HepG2 (cell line): ENCODE data around the gene TTLL13. TPM values are rescaled to one million over a fixed set of nuclear protein-coding genes. Genes with fewer than 3 reads are reported as not detected.

ENCODE experiments used
- AGO1 ChIP-seq: fragments of 200-400 bp; formaldehyde crosslinking; IDR thresholded peaks from 2 replicates; pipeline ENCODE4 v1.6.1; 2017; ENCODE audit warnings: mild to moderate bottlenecking, low read depth, low read length, moderate library complexity; ENCODE audit not compliant: poor library complexity, severe bottlenecking
- E2F5 ChIP-seq: sonication (generic); formaldehyde crosslinking; conservative IDR thresholded peaks from 2 replicates; pipeline ENCODE4 v1.4.0; 2020; ENCODE audit warnings: missing genetic modification reagents
- EP300 ChIP-seq, 3 experiments: sonication (generic) in 1 of 3; formaldehyde crosslinking in 1 of 3; IDR thresholded peaks; 2 replicates each; pipeline versions ENCODE4 v1.5.1 to v1.6.1; 2011 to 2020; ENCODE audit warnings: low read depth in 2 of 3, low read length in 2 of 3, borderline replicate concordance in 1 of 3, improper control_type of control experiment in 1 of 3, mild to moderate bottlenecking in 1 of 3, missing genetic modification reagents in 1 of 3, moderate library complexity in 1 of 3
- ETV6 ChIP-seq: sonication (generic); formaldehyde crosslinking; conservative IDR thresholded peaks from 2 replicates; pipeline ENCODE4 v1.4.0; 2020; ENCODE audit warnings: missing genetic modification reagents
- FOXA1 ChIP-seq, 2 experiments: fragments of 450-650 bp in 1 of 2; sonication (generic) in 1 of 2; formaldehyde crosslinking in 1 of 2; IDR thresholded peaks; 2 replicates each; pipeline versions ENCODE4 v1.4.0 to v1.6.1; 2016 to 2020; ENCODE audit warnings: missing genetic modification reagents in 1 of 2
- GFI1 ChIP-seq: sonication (generic); formaldehyde crosslinking; IDR thresholded peaks from 2 replicates; pipeline ENCODE4 v1.5.0; 2020; ENCODE audit warnings: missing genetic modification reagents, mild to moderate bottlenecking, borderline replicate concordance
- HMGXB4 ChIP-seq, 2 experiments: sonication (generic) in 1 of 2; formaldehyde crosslinking in 1 of 2; IDR thresholded peaks; 2 replicates each; pipeline versions ENCODE4 v1.4.0 to v1.6.1; 2018 to 2020; ENCODE audit warnings: missing genetic modification reagents in 2 of 2, borderline replicate concordance in 1 of 2, low read depth in 1 of 2, mild to moderate bottlenecking in 1 of 2, missing biosample characterization in 1 of 2
- KDM2A ChIP-seq: sonication (generic); formaldehyde crosslinking; IDR thresholded peaks from 2 replicates; pipeline ENCODE4 v1.4.0; 2020; ENCODE audit warnings: low read depth, missing genetic modification reagents, borderline replicate concordance
- MZF1 ChIP-seq: sonication (generic); formaldehyde crosslinking; IDR thresholded peaks from 2 replicates; pipeline ENCODE4 v1.8.1; 2023; ENCODE audit warnings: mild to moderate bottlenecking, missing genetic modification reagents, borderline replicate concordance
- NFE2L2 ChIP-seq: fragments of 150-350 bp; IDR thresholded peaks from 2 replicates; pipeline ENCODE4 v1.6.1; 2014; ENCODE audit warnings: low read length
- NR2F1 ChIP-seq, 2 experiments: fragments of 450-650 bp in 1 of 2; formaldehyde crosslinking in 1 of 2; IDR thresholded peaks; 2 replicates each; pipeline versions ENCODE4 v1.5.0 to v1.6.1; 2016 to 2020; ENCODE audit warnings: mild to moderate bottlenecking in 1 of 2, missing compliant biosample characterization in 1 of 2, missing genetic modification reagents in 1 of 2, moderate library complexity in 1 of 2
- ZBTB21 ChIP-seq: sonication (generic); formaldehyde crosslinking; IDR thresholded peaks from 2 replicates; pipeline ENCODE4 v1.4.0; 2020; ENCODE audit warnings: missing genetic modification reagents
- ZBTB49 ChIP-seq: sonication (generic); formaldehyde crosslinking; IDR thresholded peaks from 2 replicates; pipeline ENCODE4 v1.4.0; 2020; ENCODE audit warnings: missing genetic modification reagents, borderline replicate concordance
- ZNF737 ChIP-seq: sonication (generic); formaldehyde crosslinking; IDR thresholded peaks from 2 replicates; pipeline ENCODE4 v1.5.0; 2020; ENCODE audit warnings: missing genetic modification reagents, mild to moderate bottlenecking, borderline replicate concordance
- ZSCAN31 ChIP-seq: sonication (generic); formaldehyde crosslinking; IDR thresholded peaks from 2 replicates; pipeline ENCODE4 v1.5.0; 2020; ENCODE audit warnings: low read depth, mild to moderate bottlenecking, missing genetic modification reagents
- ZSCAN9 ChIP-seq: IDR thresholded peaks from 2 replicates; pipeline ENCODE4 v1.6.1; 2016; ENCODE audit warnings: borderline replicate concordance
- polyA plus RNA-seq, 8 experiments: library from polyadenylated mRNA; depleted of rRNA in 3 of 8; stranded (reverse) in 7 of 8; unstranded in 1 of 8; fragments of >200 nt; fragmentation: Illumina TruSeq in 4 of 8; extraction: Trizol in 4 of 8; gene quantifications; 2 replicates each; pipeline versions ENCODE4 v1.2.1 to v1.2.3, GENCODE V29; 2011 to 2016; ENCODE audit warnings: low read depth in 4 of 8, missing spikeins in 1 of 8, mixed read lengths in 1 of 8; ENCODE audit not compliant: insufficient read depth in 1 of 8
- total RNA-seq, 5 experiments: library from RNA; depleted of rRNA; stranded (reverse); fragments of >200 nt; fragmentation: Illumina TruSeq; extraction: Trizol; gene quantifications; 2 replicates each; pipeline ENCODE4 v1.2.3, GENCODE V29; 2016; ENCODE audit warnings: low read depth in 1 of 5
- TF ChIP-seq, protein P1 (sequence below): sonication (generic); formaldehyde crosslinking; IDR thresholded peaks from 2 replicates; pipeline ENCODE4 v1.5.0; 2020; ENCODE audit warnings: mild to moderate bottlenecking, missing genetic modification reagents, borderline replicate concordance

The TTLL13 gene
- total and polyA plus RNA-seq, 2 of the 13 experiments (the other 11 are each of a cell fraction or from before 2014, with no cell fraction given) = 0.07 to 0.29 TPM

DNA sequence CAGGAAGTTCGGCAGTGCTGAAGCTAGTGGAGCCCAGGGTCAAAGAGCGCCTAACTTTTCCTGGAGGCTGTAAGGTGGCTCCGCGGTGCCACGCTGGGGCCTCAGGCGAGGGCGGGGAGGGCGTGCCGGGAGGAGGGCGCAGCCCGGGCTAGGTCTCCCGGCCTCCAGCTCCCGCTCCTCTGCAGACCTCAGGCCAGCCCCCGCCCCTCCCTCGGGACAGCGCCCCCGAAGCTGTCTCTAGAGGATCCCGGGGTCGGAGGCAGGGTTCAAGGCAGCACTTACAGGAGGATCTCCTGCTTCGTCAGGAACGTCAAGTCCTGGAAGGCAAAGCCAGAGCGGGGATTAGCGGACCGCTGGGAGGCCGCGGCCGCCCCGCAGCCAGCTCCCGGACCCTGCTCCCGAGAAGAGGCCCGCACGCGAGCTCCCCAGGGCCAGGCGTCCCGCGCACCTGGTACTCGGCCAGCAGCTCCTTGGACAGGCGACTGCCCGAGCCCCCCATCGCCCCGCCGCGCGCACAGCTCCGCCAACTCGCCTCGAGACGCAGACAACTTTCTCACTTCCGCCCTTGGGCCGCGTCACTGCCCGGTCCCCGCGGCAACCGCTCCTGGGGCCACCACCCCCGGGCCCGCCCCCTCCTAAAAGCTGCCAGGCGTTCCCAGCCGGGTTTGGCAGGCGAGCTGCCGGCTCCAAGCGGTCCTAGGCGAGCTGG is 15.8 kb upstream of the TTLL13 start, which contains the start of gene CIB1 (continued):
- TF ChIP-seq NFE2L2 (no peak), AGO1 (peak; percentile 26), MZF1 (CRISPR knock-in tag) (no peak), ZSCAN9 (CRISPR knock-in tag) (peak; percentile 8; the same call in 1 of the 2 replicates), EP300 (IDR thresholded peaks at IDR 0.05; ENCODE audit: low read depth in 2 of 2, low read length in 2 of 2) (peak in 1 of 2 experiments; percentile 9; a peak in 1 of 4 replicates), EP300 (CRISPR knock-in tag; IDR thresholded peaks at IDR 0.05; ENCODE audit: borderline replicate concordance) (peak; percentile 35; the same call in 1 of the 2 replicates), ZBTB21 (CRISPR knock-in tag) (no peak), ZSCAN31 (CRISPR knock-in tag) (peak; percentile 82), E2F5 (CRISPR knock-in tag) (no peak), FOXA1 (IDR thresholded peaks at IDR 0.05) (no peak), FOXA1 (CRISPR knock-in tag; IDR thresholded peaks at IDR 0.05) (no peak), NR2F1 (CRISPR knock-in tag; IDR thresholded peaks at IDR 0.05) (0 out of 4 replicates have a peak, but pooled peaks of 1 of the 2 experiments have one; percentile 8), KDM2A (peak; percentile 63; the same call in 1 of the 2 replicates), ZNF737 (no peak), ETV6 (CRISPR knock-in tag) (no peak; the same call in 1 of the 2 replicates), ZBTB49 (CRISPR knock-in tag) (no peak), HMGXB4 (CRISPR knock-in tag; IDR thresholded peaks at IDR 0.05; ENCODE audit: borderline replicate concordance in 1 of 2, low read depth in 1 of 2) (peak; percentile 57 to 85; a peak in 3 of 4 replicates), GFI1 (CRISPR knock-in tag) (peak; percentile 22; the same call in 1 of the 2 replicates)
- TF ChIP-seq, protein P1, sequence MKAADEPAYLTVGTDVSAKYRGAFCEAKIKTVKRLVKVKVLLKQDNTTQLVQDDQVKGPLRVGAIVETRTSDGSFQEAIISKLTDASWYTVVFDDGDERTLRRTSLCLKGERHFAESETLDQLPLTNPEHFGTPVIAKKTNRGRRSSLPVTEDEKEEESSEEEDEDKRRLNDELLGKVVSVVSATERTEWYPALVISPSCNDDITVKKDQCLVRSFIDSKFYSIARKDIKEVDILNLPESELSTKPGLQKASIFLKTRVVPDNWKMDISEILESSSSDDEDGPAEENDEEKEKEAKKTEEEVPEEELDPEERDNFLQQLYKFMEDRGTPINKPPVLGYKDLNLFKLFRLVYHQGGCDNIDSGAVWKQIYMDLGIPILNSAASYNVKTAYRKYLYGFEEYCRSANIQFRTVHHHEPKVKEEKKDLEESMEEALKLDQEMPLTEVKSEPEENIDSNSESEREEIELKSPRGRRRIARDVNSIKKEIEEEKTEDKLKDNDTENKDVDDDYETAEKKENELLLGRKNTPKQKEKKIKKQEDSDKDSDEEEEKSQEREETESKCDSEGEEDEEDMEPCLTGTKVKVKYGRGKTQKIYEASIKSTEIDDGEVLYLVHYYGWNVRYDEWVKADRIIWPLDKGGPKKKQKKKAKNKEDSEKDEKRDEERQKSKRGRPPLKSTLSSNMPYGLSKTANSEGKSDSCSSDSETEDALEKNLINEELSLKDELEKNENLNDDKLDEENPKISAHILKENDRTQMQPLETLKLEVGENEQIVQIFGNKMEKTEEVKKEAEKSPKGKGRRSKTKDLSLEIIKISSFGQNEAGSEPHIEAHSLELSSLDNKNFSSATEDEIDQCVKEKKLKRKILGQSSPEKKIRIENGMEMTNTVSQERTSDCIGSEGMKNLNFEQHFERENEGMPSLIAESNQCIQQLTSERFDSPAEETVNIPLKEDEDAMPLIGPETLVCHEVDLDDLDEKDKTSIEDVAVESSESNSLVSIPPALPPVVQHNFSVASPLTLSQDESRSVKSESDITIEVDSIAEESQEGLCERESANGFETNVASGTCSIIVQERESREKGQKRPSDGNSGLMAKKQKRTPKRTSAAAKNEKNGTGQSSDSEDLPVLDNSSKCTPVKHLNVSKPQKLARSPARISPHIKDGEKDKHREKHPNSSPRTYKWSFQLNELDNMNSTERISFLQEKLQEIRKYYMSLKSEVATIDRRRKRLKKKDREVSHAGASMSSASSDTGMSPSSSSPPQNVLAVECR (CRISPR knock-in tag) = peak; percentile 96
